ENCODE data around the gene GALNT14.

Gene GALNT14

GRCh38 chr2:30886080-30886479 lies 252.2 kb downstream of the GALNT14 start:
- no peak for DNase-seq (ENCODE audit: low spot score)

GRCh38 chr2:30883822-30884221 lies 254.4 kb downstream of the GALNT14 start:
- no peak for DNase-seq (ENCODE audit: low spot score)

- DNase-seq (ENCODE audit: low spot score): no peak
Observed at GRCh38 chr2:30883184-30883583, 255.1 kb downstream of the GALNT14 start.

GRCh38 chr2:30880516-30880915 lies 257.7 kb downstream of the GALNT14 start:
- DNase-seq (ENCODE audit: low spot score): no peak

- DNase-seq (ENCODE audit: low spot score): no peak
Observed at GRCh38 chr2:30877833-30878232, 260.4 kb downstream of the GALNT14 start.

- DNase-seq (ENCODE audit: low spot score): no peak
Observed at GRCh38 chr2:30872797-30873196, 265.4 kb downstream of the GALNT14 start.

GRCh38 chr2:30871980-30872789 lies 266.1 kb downstream of the GALNT14 start:
- no peak for DNase-seq (ENCODE audit: low spot score)

GRCh38 chr2:30871440-30871839 lies 266.8 kb downstream of the GALNT14 start:
- DNase-seq (ENCODE audit: low spot score): no peak

- no peak for DNase-seq (ENCODE audit: low spot score)
Observed at GRCh38 chr2:30869988-30870387, 268.3 kb downstream of the GALNT14 start.

- DNase-seq (ENCODE audit: low spot score): no peak
Observed at GRCh38 chr2:30867385-30867784, 270.9 kb downstream of the GALNT14 start.

GRCh38 chr2:30866974-30867373 lies 271.3 kb downstream of the GALNT14 start:
- no peak for DNase-seq (ENCODE audit: low spot score)

GRCh38 chr2:30865892-30866681 lies 272.2 kb downstream of the GALNT14 start:
- DNase-seq (ENCODE audit: low spot score): no peak

- DNase-seq (ENCODE audit: low spot score): peak; percentile 5
Observed at GRCh38 chr2:30865243-30865642, 273.0 kb downstream of the GALNT14 start.

GRCh38 chr2:30862054-30862651 lies 276.1 kb downstream of the GALNT14 start:
- peak; percentile 89 for DNase-seq (ENCODE audit: low spot score)

GRCh38 chr2:30860726-30861125 lies 277.5 kb downstream of the GALNT14 start:
- peak; percentile 11 for DNase-seq (ENCODE audit: low spot score)

All from pons (tissue), 1 donor.